PC-3 (cell line): ENCODE results near the gene CHRM5. TPM values are rescaled to one million over a fixed set of nuclear protein-coding genes. Genes with fewer than 3 reads are reported as not detected.

Experiments used
- ATAC-seq: fragments of 200-7000 bp; cut with Tn5 transposase; 2 replicates; pipeline ENCODE4 v1.9.1; 2020; ENCODE audit warnings: mild to moderate bottlenecking, moderate library complexity
- BruUV-seq: library from RNA; stranded (reverse); fragments of 400-500 nt; replicated peaks from 2 replicates; lab custom pipeline; 2021; lab: Mats Ljungman, UMichigan
- CTCF ChIA-PET: fragments of 300-600 bp; sonication (Branson Sonifier 250); formaldehyde crosslinking; loops from one replicate; lab custom pipeline; 2022; ENCODE audit warnings: antibody characterized with exemption; lab: Charles Lee
- POLR2A ChIA-PET: fragments of 300-600 bp; sonication (Branson Sonifier 250); formaldehyde crosslinking; loops from one replicate; lab custom pipeline; 2022; ENCODE audit warnings: antibody characterized with exemption; ENCODE audit not compliant: unreplicated experiment; lab: Charles Lee
- DNase-seq: peaks from one replicate; pipeline ENCODE4 v3.0.0-alpha.2; 2015
- H2AFZ ChIP-seq: fragments of 300-600 bp; sonication (generic); 2 replicates; pipeline ENCODE4 v1.6.0; 2016; ENCODE audit warnings: antibody characterized with exemption, low read length
- H3F3A ChIP-seq: fragments of 300-600 bp; sonication (generic); one replicate; pipeline ENCODE4 v1.6.0; 2017; ENCODE audit warnings: antibody characterized with exemption, low read length, control low read depth, mild to moderate bottlenecking; ENCODE audit not compliant: unreplicated experiment
- H3K27ac ChIP-seq: fragments of 300-600 bp; sonication (generic); 2 replicates; pipeline ENCODE4 v1.5.1; 2016; ENCODE audit warnings: mild to moderate bottlenecking, low read length
- H3K27me3 ChIP-seq: fragments of 300-600 bp; sonication (generic); 2 replicates; pipeline ENCODE4 v1.6.1; 2016; ENCODE audit warnings: low read length, mixed read lengths
- H3K36me3 ChIP-seq: fragments of 300-600 bp; sonication (generic); 2 replicates; pipeline ENCODE4 v1.6.1; 2016; ENCODE audit warnings: low read depth, mixed run types, low read length, mixed read lengths
- H3K4me1 ChIP-seq: fragments of 300-600 bp; sonication (generic); 2 replicates; pipeline ENCODE4 v1.5.1; 2016; ENCODE audit warnings: low read length; ENCODE audit not compliant: insufficient read depth
- H3K4me2 ChIP-seq: fragments of 300-600 bp; sonication (generic); 2 replicates; pipeline ENCODE4 v1.6.0; 2016; ENCODE audit warnings: low read length
- H3K4me3 ChIP-seq: fragments of 300-600 bp; sonication (generic); 2 replicates; pipeline ENCODE4 v1.5.1; 2016; ENCODE audit warnings: mild to moderate bottlenecking, low read length, mixed read lengths
- H3K79me2 ChIP-seq: fragments of 300-600 bp; sonication (generic); 2 replicates; pipeline ENCODE4 v1.6.1; 2017; ENCODE audit warnings: low read length, mixed read lengths
- H3K9ac ChIP-seq: fragments of 300-600 bp; sonication (generic); 2 replicates; pipeline ENCODE4 v1.6.0; 2016; ENCODE audit warnings: mild to moderate bottlenecking, low read length
- H3K9me2 ChIP-seq: fragments of 300-600 bp; sonication (generic); replicated peaks from 2 replicates; pipeline ENCODE4 v1.6.1; 2016; ENCODE audit warnings: mixed run types, low read length, mixed read lengths
- H3K9me3 ChIP-seq: fragments of 300-600 bp; sonication (generic); 2 replicates; pipeline ENCODE4 v1.6.1; 2016; ENCODE audit warnings: low read length, mixed read lengths
- H4K20me1 ChIP-seq: fragments of 300-600 bp; sonication (generic); 2 replicates; pipeline ENCODE4 v1.6.1; 2016; ENCODE audit warnings: low read length, mixed read lengths
- CTCF ChIP-seq: fragments of 300-600 bp; sonication (generic); conservative IDR thresholded peaks from 2 replicates; pipeline ENCODE4 v1.5.1; 2017; ENCODE audit warnings: antibody characterized with exemption, low read depth, mild to moderate bottlenecking, low read length
- EZH2 ChIP-seq: fragments of 300-600 bp; sonication (generic); IDR thresholded peaks from one replicate; pipeline ENCODE4 v1.6.1; 2017; ENCODE audit warnings: antibody characterized with exemption, mild to moderate bottlenecking, low read length; ENCODE audit not compliant: unreplicated experiment
- EZH2phosphoT487 ChIP-seq: fragments of 300-600 bp; sonication (generic); IDR thresholded peaks from 2 replicates; pipeline ENCODE4 v1.6.1; 2018; ENCODE audit warnings: mild to moderate bottlenecking, antibody characterized with exemption, low read length, borderline replicate concordance
- intact Hi-C: fragments of 100-400 bp; cut with micrococcal nuclease; formaldehyde crosslinking; loops from 2 replicates; pipeline ENCODE4 v1.9.0; 2023
- total RNA-seq: library from RNA; depleted of rRNA; stranded (reverse); fragments of >200 nt; gene quantifications from 2 replicates; pipeline ENCODE4 v1.2.3, GENCODE V29; 2014

The CHRM5 gene
- total RNA-seq, 1 experiment from 2014 or later, result 0.04 TPM

GRCh38 chr15:34059946-34060345, 91.6 kb downstream of the CHRM5 start:
- Histone ChIP-seq H3K27me3 (no peaks in the 10 kb centered on the region), H3K27ac (no peak overlapping the region), H3K9me2 (no peaks in the 10 kb centered on the region), H3F3A (no peaks in the 10 kb centered on the region), H2AFZ (no peak overlapping the region), H4K20me1 (no peaks in the 10 kb centered on the region), H3K4me3 (no peak overlapping the region), H3K9ac (no peak overlapping the region), H3K36me3 (no peaks in the 10 kb centered on the region), H3K79me2 (no peaks in the 10 kb centered on the region), H3K4me2 (no peak overlapping the region), H3K4me1 (no peaks in the 10 kb centered on the region), H3K9me3 (no peaks in the 10 kb centered on the region)
- ATAC-seq, result no peak
- intact Hi-C loops, result no loop called here
- TF ChIP-seq EZH2 (no peak), EZH2phosphoT487 (no peak), CTCF (no peak)
- ChIA-PET CTCF (interaction anchor here (0.6 kb wide), 1 partner anchor 322 kb away, joined by 3 read pairs; no protein-coding TSS in a partner anchor), POLR2A (no interaction called here)
- no TSS peak for BruUV-seq
- DNase-seq, result no peak

- Histone ChIP-seq H3K4me3 (no peak overlapping the region), H3K4me1 (no peaks in the 10 kb centered on the region), H3K9me3 (no peaks in the 10 kb centered on the region), H3K9me2 (no peaks in the 10 kb centered on the region), H3K79me2 (no peaks in the 10 kb centered on the region), H4K20me1 (no peaks in the 10 kb centered on the region), H3K27me3 (no peaks in the 10 kb centered on the region), H3K36me3 (no peaks in the 10 kb centered on the region), H3K4me2 (no peak overlapping the region), H2AFZ (no peak overlapping the region), H3K27ac (no peak overlapping the region), H3F3A (no peaks in the 10 kb centered on the region), H3K9ac (no peak overlapping the region)
- no peak for ATAC-seq
- no peak for DNase-seq
- CTCF ChIA-PET, result interaction anchor here (0.5 to 0.7 kb wide), 2 partner anchors 70 to 330 kb away, joined by 4 to 5 read pairs; no protein-coding TSS in a partner anchor
- TF ChIP-seq EZH2 (no peak), CTCF (no peak), EZH2phosphoT487 (no peak)
- POLR2A ChIA-PET, result interaction anchor here (0.6 kb wide), 1 partner anchor 55 kb away, joined by 3 read pairs; no protein-coding TSS in a partner anchor
- BruUV-seq, result no TSS peak
- intact Hi-C loops, result no loop called here
Measured at GRCh38 chr15:34064438-34064837, 96.1 kb downstream of the CHRM5 start.

- no peak overlapping the region for H3K27ac ChIP-seq
- intact Hi-C loops, result no loop called here
- no peaks in the 10 kb centered on the region for H3K36me3 ChIP-seq
Measured at GRCh38 chr15:34065261-34065660, 97.0 kb downstream of the CHRM5 start.

More at GRCh38 chr15:34065261-34065660, 97.0 kb downstream of the CHRM5 start:
- H2AFZ ChIP-seq, result no peak overlapping the region
- H3K27me3 ChIP-seq, result no peaks in the 10 kb centered on the region
- H3K9ac ChIP-seq, result no peak overlapping the region
- H3K4me3 ChIP-seq, result no peak overlapping the region
- BruUV-seq, result no TSS peak
- H3K4me2 ChIP-seq, result no peak overlapping the region
- H3K79me2 ChIP-seq, result no peaks in the 10 kb centered on the region
- H3F3A ChIP-seq, result no peaks in the 10 kb centered on the region
- CTCF ChIA-PET, result no interaction called here
- no peaks in the 10 kb centered on the region for H3K4me1 ChIP-seq
- H3K9me2 ChIP-seq, result no peaks in the 10 kb centered on the region
- H4K20me1 ChIP-seq, result no peaks in the 10 kb centered on the region
- DNase-seq (no peak), ATAC-seq (no peak)
- H3K9me3 ChIP-seq, result no peaks in the 10 kb centered on the region
- TF ChIP-seq EZH2phosphoT487 (no peak), EZH2 (no peak), CTCF (no peak)
- POLR2A ChIA-PET, result no interaction called here
